DOHH2 (cell line): ENCODE results near the gene GATA5.

Experiments
- H3F3A ChIP-seq: fragments of 200-600 bp; sonication (generic), shearing (Covaris generic); 2 replicates; pipeline ENCODE4 v1.6.0; 2016; ENCODE audit warnings: antibody characterized with exemption, mild to moderate bottlenecking; ENCODE audit not compliant: control insufficient read depth, insufficient read depth
- H3K27ac ChIP-seq: fragments of 200-600 bp; sonication (generic); 2 replicates; pipeline ENCODE4 v1.5.1; 2014; ENCODE audit warnings: low read depth, mild to moderate bottlenecking, low read length, moderate library complexity
- H3K27me3 ChIP-seq: fragments of 200-600 bp; sonication (generic); 2 replicates; pipeline ENCODE4 v1.6.1; 2014; ENCODE audit warnings: mild to moderate bottlenecking, low read length, mixed read lengths; ENCODE audit not compliant: control insufficient read depth
- H3K36me3 ChIP-seq: fragments of 200-600 bp; sonication (generic); 2 replicates; pipeline ENCODE4 v1.6.1; 2014; ENCODE audit warnings: mild to moderate bottlenecking, low read length, moderate library complexity, mixed read lengths; ENCODE audit not compliant: control insufficient read depth
- H3K4me1 ChIP-seq: fragments of 200-600 bp; sonication (generic); 2 replicates; pipeline ENCODE4 v1.6.1; 2014; ENCODE audit warnings: mild to moderate bottlenecking, low read length, mixed read lengths; ENCODE audit not compliant: control insufficient read depth
- H3K4me2 ChIP-seq: fragments of 200-600 bp; sonication (generic); 2 replicates; pipeline ENCODE4 v1.6.0; 2014; ENCODE audit warnings: mild to moderate bottlenecking, low read length, moderate library complexity
- H3K4me3 ChIP-seq: fragments of 200-600 bp; sonication (generic); 2 replicates; pipeline ENCODE4 v1.5.1; 2014; ENCODE audit warnings: mild to moderate bottlenecking, low read length, mixed read lengths
- H3K79me2 ChIP-seq: fragments of 200-600 bp; sonication (generic); 2 replicates; pipeline ENCODE4 v1.6.1; 2014; ENCODE audit warnings: mild to moderate bottlenecking, low read length, mixed read lengths; ENCODE audit not compliant: control insufficient read depth
- H3K9me2 ChIP-seq: fragments of 200-600 bp; sonication (generic); replicated peaks from 2 replicates; pipeline ENCODE4 v1.6.1; 2014; ENCODE audit warnings: mild to moderate bottlenecking, low read length, mixed read lengths; ENCODE audit not compliant: control insufficient read depth
- H3K9me3 ChIP-seq: fragments of 200-600 bp; sonication (generic); 2 replicates; pipeline ENCODE4 v1.6.1; 2014; ENCODE audit warnings: antibody characterized with exemption, low read length, mixed read lengths; ENCODE audit not compliant: control insufficient read depth, insufficient read depth
- H4K20me1 ChIP-seq: fragments of 200-600 bp; sonication (generic); 2 replicates; pipeline ENCODE4 v1.6.0; 2014; ENCODE audit warnings: low read depth, mild to moderate bottlenecking, antibody characterized with exemption, low read length, moderate library complexity; ENCODE audit not compliant: control insufficient read depth, insufficient read depth
- EZH2phosphoT487 ChIP-seq: fragments of 200-600 bp; sonication (generic); IDR thresholded peaks from 2 replicates; pipeline ENCODE4 v1.6.1; 2017; ENCODE audit warnings: borderline replicate concordance, mild to moderate bottlenecking, antibody characterized with exemption, low read length, moderate library complexity, mixed read lengths
- TF ChIP-seq, protein P1 (sequence below): fragments of 200-600 bp; sonication (generic); IDR thresholded peaks from one replicate; pipeline ENCODE4 v1.5.1; 2014; ENCODE audit warnings: antibody characterized with exemption, mild to moderate bottlenecking, low read depth, low read length; ENCODE audit not compliant: poor library complexity, severe bottlenecking

GATA5 gene

GRCh38 chr20:62425281-62426058 is 50.3 kb downstream of the GATA5 start:
- Histone ChIP-seq H4K20me1 (no peaks in the 10 kb centered on the region), H3K36me3 (no peaks in the 10 kb centered on the region)

DNA sequence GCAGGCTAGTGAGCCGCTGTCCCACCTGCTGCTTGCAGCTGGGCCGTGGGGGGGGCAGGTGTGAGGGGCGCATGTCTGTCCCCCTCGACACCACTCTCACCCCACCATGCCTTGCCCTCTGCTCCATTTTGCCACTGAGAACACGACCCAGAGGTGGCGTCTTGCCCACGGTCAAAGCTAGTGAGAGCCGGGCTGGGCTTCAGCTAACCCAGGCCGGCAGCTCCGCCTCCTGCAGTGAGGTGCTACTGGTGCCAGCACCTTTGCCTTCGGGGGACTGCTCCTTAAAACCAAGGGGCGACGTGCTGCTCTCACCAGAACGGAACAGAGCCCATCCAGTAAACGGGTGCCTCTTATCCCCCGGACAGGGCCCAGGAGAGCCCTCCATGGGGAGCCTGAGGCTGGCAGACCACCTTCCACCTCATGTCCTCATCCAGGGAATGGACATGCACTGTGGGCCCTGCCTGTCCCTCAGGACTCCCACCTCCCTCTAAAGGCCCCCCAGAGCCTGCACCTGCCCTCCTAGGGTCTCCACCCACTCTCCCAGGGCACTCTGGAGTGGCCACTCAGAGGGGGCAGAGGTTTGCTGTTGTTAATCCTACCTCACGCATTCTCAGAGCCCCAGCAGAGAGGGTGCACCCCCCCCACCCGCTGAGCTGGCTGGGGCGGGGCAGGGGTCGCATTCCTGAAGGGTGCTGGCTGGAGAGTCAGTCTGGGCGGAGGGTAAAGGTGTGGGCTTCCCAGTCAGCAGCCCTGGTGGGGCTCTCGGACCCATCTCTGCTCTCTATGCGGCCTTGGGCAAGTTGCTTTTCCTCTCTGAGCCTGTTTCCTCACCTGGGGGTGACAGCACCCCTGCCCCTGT is 51.3 kb downstream of the GATA5 start:
- no peak overlapping the region for H3K4me2 ChIP-seq
- H3K27me3 ChIP-seq, result no peaks in the 10 kb centered on the region
- H3K4me3 ChIP-seq, result no peak overlapping the region
- H3K4me1 ChIP-seq, result no peaks in the 10 kb centered on the region
- no peaks in the 10 kb centered on the region for H4K20me1 ChIP-seq
- H3K79me2 ChIP-seq, result no peaks in the 10 kb centered on the region
- no peaks in the 10 kb centered on the region for H3K9me2 ChIP-seq
- H3F3A ChIP-seq, result no peaks in the 10 kb centered on the region
- no peaks in the 10 kb centered on the region for H3K36me3 ChIP-seq
- no peaks in the 10 kb centered on the region; the same call in 1 of the 2 replicates for H3K9me3 ChIP-seq
- no peak overlapping the region for H3K27ac ChIP-seq
- TF ChIP-seq EZH2phosphoT487, result no peak
- TF ChIP-seq, protein P1, sequence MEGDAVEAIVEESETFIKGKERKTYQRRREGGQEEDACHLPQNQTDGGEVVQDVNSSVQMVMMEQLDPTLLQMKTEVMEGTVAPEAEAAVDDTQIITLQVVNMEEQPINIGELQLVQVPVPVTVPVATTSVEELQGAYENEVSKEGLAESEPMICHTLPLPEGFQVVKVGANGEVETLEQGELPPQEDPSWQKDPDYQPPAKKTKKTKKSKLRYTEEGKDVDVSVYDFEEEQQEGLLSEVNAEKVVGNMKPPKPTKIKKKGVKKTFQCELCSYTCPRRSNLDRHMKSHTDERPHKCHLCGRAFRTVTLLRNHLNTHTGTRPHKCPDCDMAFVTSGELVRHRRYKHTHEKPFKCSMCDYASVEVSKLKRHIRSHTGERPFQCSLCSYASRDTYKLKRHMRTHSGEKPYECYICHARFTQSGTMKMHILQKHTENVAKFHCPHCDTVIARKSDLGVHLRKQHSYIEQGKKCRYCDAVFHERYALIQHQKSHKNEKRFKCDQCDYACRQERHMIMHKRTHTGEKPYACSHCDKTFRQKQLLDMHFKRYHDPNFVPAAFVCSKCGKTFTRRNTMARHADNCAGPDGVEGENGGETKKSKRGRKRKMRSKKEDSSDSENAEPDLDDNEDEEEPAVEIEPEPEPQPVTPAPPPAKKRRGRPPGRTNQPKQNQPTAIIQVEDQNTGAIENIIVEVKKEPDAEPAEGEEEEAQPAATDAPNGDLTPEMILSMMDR, result no peak

More at GRCh38 chr20:62425281-62426058, 50.3 kb downstream of the GATA5 start:
- H3K9me3 ChIP-seq, result no peaks in the 10 kb centered on the region; the same call in 1 of the 2 replicates
- no peaks in the 10 kb centered on the region for H3K79me2 ChIP-seq
- no peak overlapping the region for H3K4me3 ChIP-seq
- H3K4me2 ChIP-seq, result no peak overlapping the region
- no peaks in the 10 kb centered on the region for H3K9me2 ChIP-seq
- TF ChIP-seq EZH2phosphoT487, result no peak
- TF ChIP-seq, protein P1, result no peak
- no peak overlapping the region for H3K27ac ChIP-seq
- no peaks in the 10 kb centered on the region for H3F3A ChIP-seq
- H3K27me3 ChIP-seq, result no peaks in the 10 kb centered on the region
- H3K4me1 ChIP-seq, result no peaks in the 10 kb centered on the region

GRCh38 chr20:62423326-62423706 is 52.5 kb downstream of the GATA5 start:
- TF ChIP-seq, protein P1, result no peak
- no peak for TF ChIP-seq EZH2phosphoT487
- Histone ChIP-seq H3K27ac (no peak overlapping the region), H4K20me1 (no peaks in the 10 kb centered on the region), H3K9me2 (no peaks in the 10 kb centered on the region), H3K4me3 (no peak overlapping the region), H3K4me2 (no peak overlapping the region), H3K4me1 (no peaks in the 10 kb centered on the region), H3K27me3 (no peaks in the 10 kb centered on the region), H3K9me3 (no peaks in the 10 kb centered on the region; the same call in 1 of the 2 replicates), H3K79me2 (no peaks in the 10 kb centered on the region), H3K36me3 (no peaks in the 10 kb centered on the region), H3F3A (no peaks in the 10 kb centered on the region)
